GM21381 (cell line): ENCODE data around the gene MEOX1.
"Not testable (repeated sequence)": the region's sequence is repeated elsewhere in the genome, so short reads cannot be mapped to it uniquely, and the experiment has no call there.

Experiments
- ATAC-seq: cut with Tn5 transposase; IDR thresholded peaks from one replicate; pipeline ENCODE4 v1.9.1; 2021; ENCODE audit warnings: mild to moderate bottlenecking, moderate library complexity; ENCODE audit not compliant: unreplicated experiment

The MEOX1 gene

GRCh38 chr17:43620581-43620980, 41.1 kb downstream of the MEOX1 start:
- ATAC-seq: no peak

GRCh38 chr17:43620147-43620546, 41.6 kb downstream of the MEOX1 start:
- no peak for ATAC-seq

GRCh38 chr17:43619705-43620104, 42.0 kb downstream of the MEOX1 start:
- no peak for ATAC-seq

GRCh38 chr17:43618276-43618675, 43.4 kb downstream of the MEOX1 start:
- no peak for ATAC-seq

- ATAC-seq: no peak
These were observed 44.9 kb downstream of the MEOX1 start for GRCh38 chr17:43616852-43617251.

GRCh38 chr17:43616421-43616820, 45.3 kb downstream of the MEOX1 start:
- no peak for ATAC-seq

- no peak for ATAC-seq
These were observed 45.7 kb downstream of the MEOX1 start for GRCh38 chr17:43616029-43616351.

- no peak for ATAC-seq
These were observed 46.2 kb downstream of the MEOX1 start for GRCh38 chr17:43615330-43616028.

GRCh38 chr17:43614561-43614960, 47.2 kb downstream of the MEOX1 start:
- no peak for ATAC-seq

GRCh38 chr17:43613917-43614316, 47.8 kb downstream of the MEOX1 start:
- ATAC-seq: no peak

- ATAC-seq: no peak
These were observed 49.2 kb downstream of the MEOX1 start for GRCh38 chr17:43612515-43612914.

- no peak for ATAC-seq
These were observed 50.3 kb downstream of the MEOX1 start for GRCh38 chr17:43611230-43611969.

GRCh38 chr17:43609613-43610385, 51.9 kb downstream of the MEOX1 start:
- no peak for ATAC-seq

GRCh38 chr17:43608313-43608712, 53.4 kb downstream of the MEOX1 start:
- no peak for ATAC-seq

GRCh38 chr17:43604549-43604948, 57.2 kb downstream of the MEOX1 start:
- no peak for ATAC-seq

- no peak for ATAC-seq
These were observed 58.4 kb downstream of the MEOX1 start for GRCh38 chr17:43603321-43603720.

GRCh38 chr17:43602556-43602955, 59.2 kb downstream of the MEOX1 start:
- ATAC-seq: not testable (repeated sequence)

- no peak for ATAC-seq
These were observed 60.3 kb downstream of the MEOX1 start for GRCh38 chr17:43601280-43602039.

- no peak for ATAC-seq
These were observed 61.9 kb downstream of the MEOX1 start for GRCh38 chr17:43599835-43600234.

GRCh38 chr17:43599046-43599395, 62.7 kb downstream of the MEOX1 start:
- no peak for ATAC-seq

- ATAC-seq: no peak
These were observed 63.2 kb downstream of the MEOX1 start for GRCh38 chr17:43598357-43599045.
